ENCODE results near the gene MTA1. TPM values are rescaled to one million over a fixed set of nuclear protein-coding genes. Genes with fewer than 3 reads are reported as not detected.

MTA1 gene
- 41.7 and 55.8 TPM in 2 replicates for total RNA-seq (2012; rRNA removed)

DNA sequence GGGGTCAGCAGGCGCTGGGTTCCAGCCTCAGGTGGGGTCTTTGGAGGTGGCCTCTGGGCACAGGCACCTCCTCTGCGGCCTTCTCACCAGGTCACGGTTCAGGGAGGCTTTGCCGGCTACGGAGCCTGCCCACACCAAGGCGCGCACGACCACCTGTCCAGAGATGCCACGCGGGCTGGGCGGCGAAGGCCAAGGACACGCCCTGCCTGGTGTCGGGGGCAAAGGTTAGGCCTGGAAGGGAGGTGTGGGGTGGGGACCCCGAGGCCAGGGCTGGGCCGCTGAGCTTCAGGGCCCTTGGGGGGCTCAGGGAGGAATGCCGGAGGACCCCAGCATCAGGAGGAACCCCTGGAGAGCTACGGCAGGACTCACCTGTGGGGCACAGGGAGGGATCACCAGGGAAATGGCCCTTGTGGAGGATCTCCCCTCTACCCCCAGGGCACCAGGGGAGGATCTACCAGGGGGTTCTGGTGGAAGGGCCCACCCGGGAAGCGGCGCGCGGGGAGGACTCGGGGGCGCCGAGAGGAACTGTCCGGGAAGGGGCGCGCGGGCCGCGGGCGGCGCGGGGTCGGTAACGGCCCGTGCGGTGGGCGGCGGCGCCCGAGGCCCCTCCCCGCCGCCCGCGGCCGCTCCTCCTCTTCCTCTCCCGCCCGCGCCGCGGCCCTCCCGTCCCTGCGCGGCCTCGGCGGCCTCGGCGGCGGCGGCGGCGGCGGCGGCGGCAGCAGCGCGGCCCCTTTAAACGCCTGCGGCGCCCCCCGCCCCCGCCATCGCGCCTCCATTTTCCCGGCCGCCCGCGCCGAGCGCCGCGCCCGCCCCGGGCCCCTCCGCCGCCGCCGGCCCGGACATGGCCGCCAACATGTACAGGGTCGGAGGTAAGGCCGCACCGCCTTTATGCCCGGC lies at the start of gene MTA1:
Gene MTA1 (plus strand): TSS at position 633 of the 897 bp plus-strand sequence. CDS start 209 bp downstream, at position 842.
- Histone ChIP-seq H3K36me3 (ENCODE audit: insufficient read depth, low read length) (no peaks in the 10 kb centered on the region), H3K9me3 (replicated peaks; ENCODE audit: low read length) (no peaks in the 10 kb centered on the region), H3K27me3 (ENCODE audit: control insufficient read depth, insufficient read depth, low read length) (no peaks in the 10 kb centered on the region), H3K4me1 (ENCODE audit: control insufficient read depth, insufficient read depth, low read length) (peaks cover 34% of the 10 kb centered on the region), H3K4me3 (ENCODE audit: low read length) (peak within 1 kb of the TSS; percentile 95), H3K9ac (ENCODE audit: low read depth, low read length) (peak within 1 kb of the TSS; percentile 92), H3K4me2 (ENCODE audit: low read length) (peak within 1 kb of the TSS; percentile 99)

DNA sequence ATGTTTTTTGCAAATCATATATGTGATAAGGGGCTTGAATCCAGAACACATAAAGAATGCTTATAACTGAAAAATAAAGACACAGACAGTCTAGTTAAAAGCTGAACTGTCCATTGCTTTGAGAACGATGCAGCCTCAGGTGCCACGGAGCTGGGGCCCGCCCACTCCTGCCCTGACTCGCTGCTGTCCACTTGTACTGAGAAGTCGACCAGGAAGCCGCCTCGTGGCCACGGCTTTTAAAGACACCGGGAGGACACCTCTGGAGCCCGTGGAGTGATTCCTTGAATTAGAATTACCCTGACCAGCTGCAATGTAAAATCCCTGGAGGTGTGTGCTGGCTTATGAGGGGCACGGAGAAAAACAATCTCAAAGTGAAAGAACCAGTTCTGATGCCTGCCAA lies 45.2 kb upstream of the MTA1 start:
- no peak overlapping the region for H3K4me2 ChIP-seq (ENCODE audit: low read length)
- H3K4me1 ChIP-seq (ENCODE audit: control insufficient read depth, insufficient read depth, low read length): peaks cover 3% of the 10 kb centered on the region
- no peaks in the 10 kb centered on the region for H3K27me3 ChIP-seq (ENCODE audit: control insufficient read depth, insufficient read depth, low read length)
- peaks cover 10% of the 10 kb centered on the region for H3K36me3 ChIP-seq (ENCODE audit: insufficient read depth, low read length)
- H3K4me3 ChIP-seq (ENCODE audit: low read length): no peak overlapping the region
- no peaks in the 10 kb centered on the region for H3K9me3 ChIP-seq (replicated peaks; ENCODE audit: low read length)
- H3K9ac ChIP-seq (ENCODE audit: low read depth, low read length): no peak overlapping the region

DNA sequence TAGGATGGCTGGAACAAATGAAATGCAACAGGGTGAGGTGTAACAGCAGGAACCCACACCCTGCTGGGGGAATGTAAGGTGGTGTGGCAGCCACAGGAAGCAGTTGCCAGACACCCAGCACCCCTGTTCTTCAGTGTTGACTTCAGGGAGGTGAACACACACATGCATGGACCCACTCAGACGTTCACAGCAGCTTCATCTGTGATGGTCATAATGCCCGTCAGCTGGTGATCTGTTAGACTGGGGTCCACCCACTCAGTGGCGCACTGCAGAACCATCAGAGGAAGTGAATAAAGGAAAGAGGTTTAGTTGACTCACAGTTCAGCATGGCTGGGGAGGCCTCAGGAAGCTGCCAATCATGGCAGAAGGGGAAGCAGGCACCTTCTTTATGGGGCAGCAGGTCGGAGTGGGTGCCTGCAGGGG lies 44.0 kb upstream of the MTA1 start:
- no peak overlapping the region for H3K4me3 ChIP-seq (ENCODE audit: low read length)
- H3K27me3 ChIP-seq (ENCODE audit: control insufficient read depth, insufficient read depth, low read length): no peaks in the 10 kb centered on the region
- peaks cover 14% of the 10 kb centered on the region for H3K36me3 ChIP-seq (ENCODE audit: insufficient read depth, low read length)
- H3K4me2 ChIP-seq (ENCODE audit: low read length): no peak overlapping the region
- H3K9ac ChIP-seq (ENCODE audit: low read depth, low read length): no peak overlapping the region
- H3K4me1 ChIP-seq (ENCODE audit: control insufficient read depth, insufficient read depth, low read length): peaks cover 3% of the 10 kb centered on the region
- no peaks in the 10 kb centered on the region for H3K9me3 ChIP-seq (replicated peaks; ENCODE audit: low read length)

DNA sequence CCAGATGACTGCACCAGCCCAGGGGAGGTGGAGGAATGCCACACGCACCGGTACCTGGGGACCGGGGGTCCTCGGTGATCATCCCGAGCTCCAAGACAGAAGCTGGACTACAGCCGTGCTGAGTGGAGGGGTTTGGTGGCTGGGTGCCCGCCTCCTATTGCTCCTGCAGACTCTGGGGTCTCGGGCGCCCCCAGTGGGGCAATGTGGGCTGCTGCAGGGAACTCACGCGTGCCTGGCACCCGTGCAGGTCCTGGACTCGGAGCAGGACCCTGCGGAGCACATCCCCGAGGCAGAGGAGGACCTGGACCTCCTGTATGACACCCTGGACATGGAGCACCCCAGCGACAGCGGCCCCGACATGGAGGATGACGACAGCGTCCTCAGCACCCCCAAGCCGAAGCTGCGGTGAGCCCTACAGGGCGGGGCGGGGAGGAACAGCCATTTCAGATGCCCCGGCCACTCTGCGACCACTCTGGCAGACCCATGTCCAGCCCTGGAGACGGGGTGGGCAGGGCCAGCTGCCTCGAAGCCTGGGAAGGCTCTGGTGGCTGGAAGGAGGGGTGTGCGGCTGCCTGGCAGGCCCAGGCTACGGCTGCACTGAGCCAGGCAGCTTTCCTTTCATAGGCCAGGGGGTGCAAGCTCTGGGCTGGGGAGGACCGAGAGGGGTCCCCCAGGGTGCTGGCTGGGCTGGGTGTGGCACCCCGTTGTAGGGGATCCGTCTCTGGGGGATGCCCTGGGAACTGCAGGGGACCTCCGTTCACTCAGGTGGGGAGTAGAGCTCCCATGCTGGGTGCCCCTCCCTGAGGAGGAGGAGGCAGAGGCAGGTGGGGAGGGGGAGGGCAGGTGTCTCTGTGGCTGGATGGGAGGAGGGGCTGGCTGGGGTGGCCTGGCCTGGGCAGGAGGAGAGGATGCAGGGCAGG lies 42.8 kb upstream of the MTA1 start:
- H3K9ac ChIP-seq (ENCODE audit: low read depth, low read length): no peak overlapping the region
- H3K4me1 ChIP-seq (ENCODE audit: control insufficient read depth, insufficient read depth, low read length): peaks cover 3% of the 10 kb centered on the region
- no peak overlapping the region for H3K4me2 ChIP-seq (ENCODE audit: low read length)
- H3K4me3 ChIP-seq (ENCODE audit: low read length): no peak overlapping the region
- H3K27me3 ChIP-seq (ENCODE audit: control insufficient read depth, insufficient read depth, low read length): no peaks in the 10 kb centered on the region
- H3K36me3 ChIP-seq (ENCODE audit: insufficient read depth, low read length): peaks cover 6% of the 10 kb centered on the region
- no peaks in the 10 kb centered on the region for H3K9me3 ChIP-seq (replicated peaks; ENCODE audit: low read length)

DNA sequence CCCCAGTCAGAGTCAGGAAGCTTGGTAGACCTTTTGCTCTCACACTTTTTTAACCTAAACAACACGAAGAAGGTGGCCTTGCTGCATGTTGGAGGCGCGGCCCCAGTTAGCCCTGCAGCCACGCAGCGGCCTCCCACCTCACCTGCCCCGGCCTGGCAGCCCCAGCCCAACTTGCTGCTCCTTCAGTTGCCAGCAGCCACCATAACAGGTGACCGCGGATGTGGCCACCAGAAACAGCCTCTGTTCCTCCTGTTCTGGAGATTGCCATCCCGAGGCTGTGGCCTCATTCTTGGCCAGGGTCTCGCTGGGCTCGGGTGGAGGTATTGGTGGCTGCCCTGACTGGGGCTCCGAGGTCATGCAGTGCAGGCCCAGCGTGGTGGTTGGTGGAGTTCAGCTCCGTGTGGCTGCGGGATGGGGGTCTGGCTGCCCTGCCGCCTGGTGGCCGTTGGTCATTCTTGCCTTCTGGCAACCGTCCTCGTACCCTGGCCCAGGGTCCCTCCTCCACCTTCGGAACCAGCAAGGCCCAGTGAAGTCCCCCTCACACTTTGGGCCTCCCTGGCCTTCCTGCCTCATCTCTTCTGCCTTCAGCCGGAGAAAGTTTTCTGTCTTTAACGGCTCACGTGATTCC lies 42.0 kb upstream of the MTA1 start:
- Histone ChIP-seq H3K4me2 (ENCODE audit: low read length) (no peak overlapping the region), H3K4me3 (ENCODE audit: low read length) (no peak overlapping the region), H3K4me1 (ENCODE audit: control insufficient read depth, insufficient read depth, low read length) (peaks cover 3% of the 10 kb centered on the region), H3K36me3 (ENCODE audit: insufficient read depth, low read length) (peaks cover 8% of the 10 kb centered on the region), H3K27me3 (ENCODE audit: control insufficient read depth, insufficient read depth, low read length) (no peaks in the 10 kb centered on the region), H3K9me3 (replicated peaks; ENCODE audit: low read length) (no peaks in the 10 kb centered on the region), H3K9ac (ENCODE audit: low read depth, low read length) (no peak overlapping the region)

DNA sequence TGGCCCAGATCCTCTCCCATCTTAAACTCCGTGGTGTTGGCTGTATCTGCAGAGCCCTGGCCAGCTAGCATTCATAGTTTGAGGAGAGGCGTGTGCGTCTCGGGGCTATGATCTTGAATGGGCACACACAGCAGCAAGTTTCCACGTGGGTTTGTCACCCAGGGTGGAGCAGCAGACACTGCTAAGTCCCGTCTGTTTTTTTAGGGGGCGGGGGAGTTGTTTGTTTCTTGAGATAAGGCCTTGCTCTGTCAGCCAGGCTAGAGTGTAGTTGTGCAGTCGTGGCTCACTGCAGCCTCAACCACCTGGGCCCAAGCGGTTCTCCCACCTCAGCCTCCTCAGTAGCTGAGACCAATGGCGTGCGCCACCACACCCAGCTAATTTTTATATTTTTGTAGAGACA lies 41.4 kb upstream of the MTA1 start:
- Histone ChIP-seq H3K4me3 (ENCODE audit: low read length) (no peak overlapping the region), H3K9me3 (replicated peaks; ENCODE audit: low read length) (no peaks in the 10 kb centered on the region), H3K4me2 (ENCODE audit: low read length) (no peak overlapping the region), H3K27me3 (ENCODE audit: control insufficient read depth, insufficient read depth, low read length) (no peaks in the 10 kb centered on the region), H3K4me1 (ENCODE audit: control insufficient read depth, insufficient read depth, low read length) (peaks cover 3% of the 10 kb centered on the region), H3K36me3 (ENCODE audit: insufficient read depth, low read length) (peaks cover 10% of the 10 kb centered on the region), H3K9ac (ENCODE audit: low read depth, low read length) (no peak overlapping the region)

DNA sequence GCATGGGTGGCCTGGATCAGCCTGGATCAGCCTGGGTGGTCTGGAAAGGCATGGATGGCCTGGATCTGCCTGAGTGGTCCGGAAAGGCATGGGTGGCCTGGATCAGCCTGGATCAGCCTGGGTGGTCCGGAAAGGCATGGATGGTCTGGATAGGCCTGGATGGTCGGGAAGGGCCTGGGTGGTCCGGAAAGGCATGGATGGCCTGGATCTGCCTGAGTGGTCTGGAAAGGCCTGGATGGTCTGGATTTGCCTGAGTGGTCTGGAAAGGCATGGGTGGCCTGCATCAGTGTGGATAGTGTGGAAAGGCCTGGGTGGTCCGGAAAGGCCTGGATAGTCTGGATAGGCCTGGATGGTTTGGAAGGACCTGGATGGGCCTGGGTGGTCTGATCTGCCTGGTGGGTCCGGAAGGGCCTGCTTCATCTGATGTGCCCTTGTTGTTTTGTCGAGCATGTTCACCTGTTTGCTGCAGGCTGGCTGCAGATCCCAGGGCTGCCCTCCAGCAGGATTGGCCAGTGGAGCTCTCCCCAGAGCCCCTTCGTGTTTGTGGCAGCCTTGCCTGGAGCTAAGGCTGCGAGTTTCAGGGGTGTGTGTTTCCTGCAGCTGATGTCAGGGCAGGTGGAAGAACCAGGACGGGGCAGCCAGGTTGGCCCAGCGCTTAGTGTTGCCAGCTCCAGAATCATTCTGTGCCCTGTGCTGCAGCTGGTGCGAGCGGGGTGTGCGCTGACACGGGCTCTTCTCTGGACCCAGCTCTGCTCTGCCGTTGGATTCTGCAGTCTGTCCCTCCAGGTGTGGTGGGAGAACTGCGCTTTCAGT lies 40.5 kb upstream of the MTA1 start:
- Histone ChIP-seq H3K9ac (ENCODE audit: low read depth, low read length) (no peak overlapping the region), H3K36me3 (ENCODE audit: insufficient read depth, low read length) (peaks cover 15% of the 10 kb centered on the region), H3K4me2 (ENCODE audit: low read length) (no peak overlapping the region), H3K9me3 (replicated peaks; ENCODE audit: low read length) (no peaks in the 10 kb centered on the region), H3K27me3 (ENCODE audit: control insufficient read depth, insufficient read depth, low read length) (no peaks in the 10 kb centered on the region), H3K4me3 (ENCODE audit: low read length) (no peak overlapping the region), H3K4me1 (ENCODE audit: control insufficient read depth, insufficient read depth, low read length) (peaks cover 3% of the 10 kb centered on the region)

DNA sequence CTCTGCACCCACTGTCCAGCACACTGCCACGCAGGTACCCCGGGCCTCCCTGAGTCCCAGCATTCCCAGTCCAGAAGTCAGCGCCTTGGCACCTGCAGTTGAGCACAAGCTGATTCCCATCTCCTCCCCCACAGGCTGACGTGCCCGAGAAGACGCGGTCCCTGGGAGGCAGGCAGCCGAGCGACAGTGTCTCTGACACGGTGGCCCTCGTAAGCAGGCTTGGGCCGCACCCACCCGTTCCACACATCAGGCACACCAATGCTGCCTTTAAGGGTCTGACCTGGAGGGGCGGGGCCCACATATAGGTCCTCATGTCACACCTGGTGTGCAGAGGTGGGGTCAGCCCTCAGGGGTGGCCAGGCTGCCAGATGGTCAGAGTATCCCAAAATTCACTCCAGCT lies 39.7 kb upstream of the MTA1 start:
- no peak overlapping the region for H3K4me2 ChIP-seq (ENCODE audit: low read length)
- no peaks in the 10 kb centered on the region for H3K9me3 ChIP-seq (replicated peaks; ENCODE audit: low read length)
- H3K4me1 ChIP-seq (ENCODE audit: control insufficient read depth, insufficient read depth, low read length): peaks cover 3% of the 10 kb centered on the region
- H3K9ac ChIP-seq (ENCODE audit: low read depth, low read length): no peak overlapping the region
- H3K27me3 ChIP-seq (ENCODE audit: control insufficient read depth, insufficient read depth, low read length): no peaks in the 10 kb centered on the region
- no peak overlapping the region for H3K4me3 ChIP-seq (ENCODE audit: low read length)
- H3K36me3 ChIP-seq (ENCODE audit: insufficient read depth, low read length): peaks cover 15% of the 10 kb centered on the region

DNA sequence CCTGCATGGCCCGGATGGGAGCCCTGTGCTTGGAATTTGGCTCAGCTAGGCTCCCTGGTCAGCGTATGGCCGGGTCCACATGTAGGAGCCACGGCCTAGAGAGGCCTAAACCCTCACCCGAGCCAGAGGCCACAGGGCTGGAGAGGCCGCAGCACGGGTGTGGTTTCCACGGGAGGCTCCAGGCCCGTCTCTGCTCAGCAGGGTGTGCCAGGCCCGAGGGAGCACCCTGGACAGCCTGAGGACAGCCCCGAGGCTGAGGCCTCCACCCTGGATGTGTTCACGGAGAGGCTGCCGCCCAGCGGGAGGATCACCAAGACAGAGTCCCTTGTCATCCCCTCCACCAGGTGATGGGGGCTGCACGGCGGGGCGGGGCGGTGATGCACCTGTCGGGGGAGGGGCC lies 38.9 kb upstream of the MTA1 start:
- Histone ChIP-seq H3K36me3 (ENCODE audit: insufficient read depth, low read length) (peaks cover 15% of the 10 kb centered on the region), H3K27me3 (ENCODE audit: control insufficient read depth, insufficient read depth, low read length) (no peaks in the 10 kb centered on the region), H3K4me3 (ENCODE audit: low read length) (no peak overlapping the region), H3K9ac (ENCODE audit: low read depth, low read length) (no peak overlapping the region), H3K9me3 (replicated peaks; ENCODE audit: low read length) (no peaks in the 10 kb centered on the region), H3K4me1 (ENCODE audit: control insufficient read depth, insufficient read depth, low read length) (peaks cover under 1% of the 10 kb centered on the region), H3K4me2 (ENCODE audit: low read length) (no peak overlapping the region)

DNA sequence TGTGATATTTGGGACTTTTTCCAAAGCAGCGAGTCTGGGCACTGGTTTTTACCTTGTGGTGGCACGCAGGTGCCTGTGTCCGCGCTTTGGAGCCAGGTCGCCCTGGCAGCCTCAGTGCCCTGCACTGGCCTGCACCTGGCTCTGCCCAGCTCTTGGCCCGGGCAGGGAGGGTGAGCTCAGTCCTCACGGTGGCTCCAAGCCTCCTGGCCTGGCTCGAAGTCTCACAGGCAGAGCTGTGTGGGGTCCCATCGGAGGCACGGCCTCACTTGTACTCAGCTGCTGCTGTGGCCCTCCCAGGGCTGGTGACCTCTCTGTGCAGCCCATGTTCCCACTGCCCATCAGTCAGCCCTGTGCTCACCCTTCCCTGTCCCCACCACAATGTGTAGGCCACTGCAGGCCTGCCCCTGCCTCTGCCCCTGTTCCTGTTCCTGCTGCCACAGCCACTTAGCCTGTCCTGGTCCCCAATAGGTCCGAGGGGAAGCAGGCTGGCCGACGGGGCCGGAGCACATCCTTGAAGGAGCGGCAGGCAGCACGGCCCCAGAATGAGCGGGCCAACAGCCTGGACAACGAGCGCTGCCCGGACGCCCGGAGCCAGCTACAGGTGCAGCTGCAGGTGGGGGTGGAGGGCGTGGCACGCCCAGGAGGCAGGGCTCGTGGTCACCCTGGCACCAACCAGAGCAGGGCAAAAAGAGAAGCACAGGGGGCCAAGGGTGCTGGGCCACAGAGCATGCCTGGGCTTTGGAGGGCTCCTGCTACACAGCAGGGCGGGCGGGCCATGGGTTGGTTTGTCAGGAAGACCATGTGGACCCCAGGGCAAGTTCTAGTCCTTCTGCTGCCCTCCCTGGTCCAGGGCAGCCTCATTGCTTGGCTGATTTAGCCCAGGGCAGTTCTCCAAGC lies 37.9 kb upstream of the MTA1 start:
- Histone ChIP-seq H3K4me1 (ENCODE audit: control insufficient read depth, insufficient read depth, low read length) (no peaks in the 10 kb centered on the region), H3K9me3 (replicated peaks; ENCODE audit: low read length) (no peaks in the 10 kb centered on the region), H3K9ac (ENCODE audit: low read depth, low read length) (no peak overlapping the region), H3K4me2 (ENCODE audit: low read length) (no peak overlapping the region), H3K4me3 (ENCODE audit: low read length) (no peak overlapping the region), H3K27me3 (ENCODE audit: control insufficient read depth, insufficient read depth, low read length) (no peaks in the 10 kb centered on the region), H3K36me3 (ENCODE audit: insufficient read depth, low read length) (peaks cover 15% of the 10 kb centered on the region)

Data from skeletal muscle satellite cell (primary cell).